GM19099 (cell line): ENCODE data around the gene CNGA3.

Source experiments
- POLR2A ChIP-seq: IDR thresholded peaks from 3 replicates; pipeline ENCODE4 v1.6.1; 2011; ENCODE audit warnings: low read depth; ENCODE audit not compliant: insufficient read length; ENCODE audit errors: extremely low read depth

The CNGA3 gene

DNA sequence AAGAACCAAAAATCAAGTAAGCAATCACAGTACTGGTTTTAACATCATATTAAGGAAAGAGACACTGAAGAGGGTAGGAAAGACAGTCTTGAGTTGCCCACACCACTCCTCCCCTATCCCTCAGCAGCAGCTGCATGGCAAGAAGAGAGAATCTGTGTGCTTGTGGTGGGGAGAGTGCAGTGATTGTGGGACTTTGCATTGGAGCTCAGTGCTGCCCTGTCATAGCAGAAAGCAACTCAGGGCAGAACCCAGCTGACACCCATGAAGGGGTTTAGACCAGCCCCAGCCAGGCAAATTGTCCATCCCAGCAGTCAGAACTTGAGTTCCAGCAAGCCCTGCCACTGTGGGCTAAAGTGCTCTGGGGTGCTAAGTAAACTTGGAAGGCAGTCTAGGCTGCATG is 57.6 kb downstream of the CNGA3 start:
- no peak for TF ChIP-seq POLR2A

GRCh38 chr2:98404556-98405250 is 58.4 kb downstream of the CNGA3 start:
- no peak for TF ChIP-seq POLR2A

GRCh38 chr2:98405301-98405700 is 59.0 kb downstream of the CNGA3 start:
- TF ChIP-seq POLR2A = no peak

GRCh38 chr2:98408155-98408554 is 61.9 kb downstream of the CNGA3 start:
- TF ChIP-seq POLR2A = no peak

DNA sequence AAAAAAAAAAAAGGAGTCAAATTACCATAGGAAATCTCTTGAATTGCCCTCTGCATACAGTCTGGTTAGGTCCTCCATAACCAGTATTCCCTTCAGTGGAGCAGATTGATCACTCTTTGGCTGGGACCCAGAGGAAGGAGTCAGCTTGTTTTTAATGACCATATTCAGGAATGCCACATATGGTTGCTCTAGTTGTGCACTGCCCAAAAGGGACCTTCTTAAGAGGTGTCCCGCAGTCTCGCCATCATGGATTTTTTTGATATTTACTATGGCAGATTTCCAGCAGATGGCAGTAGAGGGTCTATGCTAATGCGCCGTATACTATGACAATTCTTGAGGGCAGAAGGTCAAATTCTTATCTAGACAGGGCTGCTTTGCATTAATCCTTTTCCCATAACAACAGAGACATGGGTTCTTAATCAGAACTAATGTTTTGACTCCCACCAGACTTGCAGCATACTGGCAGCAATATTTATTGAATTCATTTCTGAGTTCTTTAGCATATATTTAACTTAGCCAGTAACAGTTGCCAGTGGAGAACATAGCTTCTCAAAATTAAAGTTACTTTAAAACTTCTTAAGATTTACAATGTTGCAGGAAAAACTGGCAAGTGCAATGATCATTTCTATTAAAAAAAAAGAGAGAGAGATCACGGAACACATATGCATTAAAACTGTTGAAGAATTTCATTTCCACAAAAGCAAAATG is 66.6 kb downstream of the CNGA3 start:
- TF ChIP-seq POLR2A = no peak

DNA sequence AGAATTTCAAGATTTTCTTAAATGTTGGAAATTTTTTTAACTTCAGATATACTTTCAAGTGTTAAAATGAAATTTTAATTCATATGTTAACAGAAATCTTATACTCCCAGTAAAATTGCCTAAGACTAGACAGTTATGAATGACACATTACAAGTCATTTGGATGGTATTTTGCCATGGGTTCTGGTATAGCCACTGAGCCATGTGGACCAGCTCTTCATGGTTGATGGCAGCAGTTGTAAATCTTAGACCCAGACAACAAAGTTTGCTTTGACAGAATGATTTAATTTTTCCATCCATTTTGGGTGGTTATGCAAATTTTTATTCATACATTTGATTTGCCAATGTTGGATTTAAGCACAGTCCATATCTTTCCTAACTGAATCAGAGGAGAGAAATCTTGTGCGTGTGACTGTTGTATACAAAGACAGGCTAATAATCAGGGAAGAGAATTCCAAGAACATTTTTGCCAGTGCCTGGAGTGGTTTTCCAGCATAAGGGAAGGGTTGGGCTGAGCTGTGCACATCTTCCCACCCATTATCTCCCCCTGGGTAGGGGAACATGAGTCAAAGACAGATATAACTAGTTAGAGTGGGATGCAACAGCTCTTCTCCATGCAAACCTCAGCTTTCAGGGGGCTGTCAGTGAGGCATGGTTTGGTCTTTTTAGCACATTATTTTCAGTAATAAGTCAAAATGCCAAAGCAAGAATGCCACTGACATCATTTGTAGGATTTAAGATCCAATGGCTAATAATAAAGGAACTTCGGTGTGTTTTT is 70.3 kb downstream of the CNGA3 start:
- no peak for TF ChIP-seq POLR2A

- TF ChIP-seq POLR2A = no peak
Measured at GRCh38 chr2:98419544-98419943, 73.3 kb downstream of the CNGA3 start.

DNA sequence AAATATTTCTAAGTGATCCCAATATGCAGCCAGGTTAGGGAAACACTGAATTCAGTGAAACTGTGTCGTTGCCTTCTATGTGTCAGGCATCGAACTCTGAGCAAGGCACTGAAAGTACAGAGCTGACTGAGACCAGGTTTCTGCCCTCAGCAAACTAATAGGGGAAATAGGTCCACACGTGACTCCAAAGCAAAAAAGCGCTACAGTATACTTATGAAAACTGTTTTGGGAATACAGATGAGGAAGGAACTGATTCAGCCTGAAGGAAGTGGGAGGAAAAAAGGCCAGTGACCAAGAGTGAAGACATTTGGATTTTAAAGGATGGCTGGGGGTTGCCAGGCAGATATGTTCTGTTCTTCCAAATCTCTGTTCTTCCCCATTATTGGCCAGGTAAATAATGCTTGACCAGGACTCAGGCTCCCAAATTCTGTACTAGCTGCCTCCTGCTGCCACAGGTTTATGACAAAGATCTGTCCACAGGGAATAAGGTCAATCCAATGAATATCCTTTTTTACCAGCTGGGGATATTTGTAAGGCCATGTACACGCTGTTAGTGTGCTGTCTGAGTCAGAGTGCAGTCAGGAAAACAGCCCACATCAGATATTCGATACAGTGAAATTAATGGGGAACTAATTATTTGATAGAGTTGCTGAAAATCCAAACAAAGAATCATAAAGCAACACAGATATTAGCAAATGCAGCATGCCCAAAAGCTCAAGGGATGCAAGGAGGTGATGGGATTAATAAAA is 73.9 kb downstream of the CNGA3 start:
- TF ChIP-seq POLR2A = no peak

DNA sequence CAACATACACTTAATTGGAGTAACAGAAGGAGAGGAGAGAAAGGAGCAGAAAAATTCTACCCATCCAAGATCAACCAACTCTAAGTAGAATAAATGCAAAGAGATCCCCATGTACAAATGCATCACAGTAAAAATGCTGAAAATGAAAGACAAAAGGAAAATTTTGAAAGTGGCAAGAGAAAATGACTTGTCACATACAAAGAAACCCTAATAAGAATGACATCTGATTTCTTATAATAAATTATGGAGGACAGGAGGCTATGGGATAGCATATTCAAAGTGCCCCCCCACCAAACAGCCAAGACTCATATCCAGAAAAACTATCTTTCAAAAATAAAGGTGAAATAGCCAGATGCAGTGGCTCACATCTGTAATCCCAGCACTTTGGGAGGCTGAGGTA is 76.2 kb downstream of the CNGA3 start:
- TF ChIP-seq POLR2A = no peak

DNA sequence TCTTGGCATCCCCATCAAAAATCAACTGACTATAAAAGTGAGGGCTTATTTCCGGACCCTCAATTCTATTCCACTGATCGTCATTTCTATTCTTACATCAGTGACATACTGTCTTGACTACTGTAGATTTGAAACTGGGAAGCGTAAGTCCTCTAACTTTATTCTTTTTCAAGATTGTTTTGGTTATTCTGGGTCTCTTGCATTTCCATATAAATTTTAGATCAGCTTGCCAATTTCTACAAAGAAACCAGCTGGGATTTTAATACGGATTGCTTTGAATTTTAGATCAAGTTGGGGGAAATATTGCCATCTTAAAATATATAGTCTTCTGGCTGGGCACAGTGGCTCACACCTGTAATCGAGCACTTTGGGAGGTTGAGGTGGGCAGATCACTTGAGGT is 80.5 kb downstream of the CNGA3 start:
- no peak for TF ChIP-seq POLR2A

- no peak for TF ChIP-seq POLR2A
Measured at GRCh38 chr2:98432145-98432544, 85.9 kb downstream of the CNGA3 start.

DNA sequence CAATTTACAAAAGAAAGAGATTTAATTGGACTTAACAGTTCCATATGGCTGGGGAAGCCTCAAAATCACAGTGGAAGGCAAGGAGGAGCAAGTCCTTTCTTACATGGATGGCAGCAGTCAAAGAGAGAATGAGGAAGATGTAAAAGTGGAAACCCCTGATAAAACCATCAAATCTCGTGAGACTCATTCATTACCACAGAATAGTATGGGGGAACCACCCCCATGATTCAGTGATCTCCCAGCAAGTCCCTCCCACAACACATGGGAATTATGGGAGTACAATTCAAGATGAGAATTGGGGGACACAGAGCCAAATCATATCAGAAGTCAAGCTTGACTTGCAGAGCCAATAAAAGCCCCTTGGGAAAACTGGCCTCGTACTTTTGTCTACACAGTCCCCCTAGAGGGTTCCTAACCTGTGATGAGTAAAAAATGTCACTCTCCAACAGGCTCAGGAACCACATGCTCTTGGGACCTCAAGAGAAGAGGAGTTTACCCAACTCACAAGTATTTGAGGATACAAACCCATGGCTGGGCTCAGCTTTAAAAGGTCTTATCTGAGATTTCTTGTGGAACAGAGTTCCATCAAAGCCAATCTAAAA is 87.2 kb downstream of the CNGA3 start:
- no peak for TF ChIP-seq POLR2A

GRCh38 chr2:98434492-98434891 is 88.2 kb downstream of the CNGA3 start:
- TF ChIP-seq POLR2A = no peak

DNA sequence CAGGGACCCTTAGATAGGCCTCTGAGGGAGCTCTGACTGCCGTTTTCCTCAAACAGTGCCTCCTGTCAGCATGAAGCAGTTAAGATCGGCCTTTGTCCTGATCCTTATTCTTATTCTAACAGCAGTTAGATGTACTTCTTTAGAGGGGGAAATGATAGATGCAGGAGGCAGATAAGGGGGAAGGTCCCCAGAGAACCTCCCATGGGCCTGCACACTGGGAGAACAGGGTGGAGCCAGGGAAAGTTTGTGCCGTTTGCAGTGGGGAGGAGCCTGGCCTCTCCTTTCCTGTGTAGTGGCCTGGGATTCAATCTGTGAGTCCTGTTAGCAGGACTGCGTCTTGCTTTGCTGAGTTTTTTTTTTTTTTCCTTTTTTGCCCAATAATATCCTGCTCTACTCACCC is 90.5 kb downstream of the CNGA3 start:
- TF ChIP-seq POLR2A = no peak
